Breast epithelium (tissue), 3 donors: ENCODE measurements around the gene GLIS1.

Source experiments
- POLR2A ChIP-seq: fragments of 450-650 bp; IDR thresholded peaks from one replicate; pipeline ENCODE4 v1.6.1; 2016; ENCODE audit warnings: antibody characterized with exemption, mild to moderate bottlenecking, moderate library complexity
- POLR2AphosphoS5 ChIP-seq, 3 donors: sonication (generic); formaldehyde crosslinking; IDR thresholded peaks; one replicate each; pipeline ENCODE4 v1.6.1; 2017; ENCODE audit warnings: antibody characterized with exemption in 3 of 3
- TF ChIP-seq, protein P1 (sequence below), 3 donors: fragments of 450-650 bp; IDR thresholded peaks; one replicate each; pipeline ENCODE4 v1.5.1; 2016 to 2017; ENCODE audit warnings: antibody characterized with exemption in 3 of 3, mild to moderate bottlenecking in 3 of 3, moderate library complexity in 3 of 3

DNA sequence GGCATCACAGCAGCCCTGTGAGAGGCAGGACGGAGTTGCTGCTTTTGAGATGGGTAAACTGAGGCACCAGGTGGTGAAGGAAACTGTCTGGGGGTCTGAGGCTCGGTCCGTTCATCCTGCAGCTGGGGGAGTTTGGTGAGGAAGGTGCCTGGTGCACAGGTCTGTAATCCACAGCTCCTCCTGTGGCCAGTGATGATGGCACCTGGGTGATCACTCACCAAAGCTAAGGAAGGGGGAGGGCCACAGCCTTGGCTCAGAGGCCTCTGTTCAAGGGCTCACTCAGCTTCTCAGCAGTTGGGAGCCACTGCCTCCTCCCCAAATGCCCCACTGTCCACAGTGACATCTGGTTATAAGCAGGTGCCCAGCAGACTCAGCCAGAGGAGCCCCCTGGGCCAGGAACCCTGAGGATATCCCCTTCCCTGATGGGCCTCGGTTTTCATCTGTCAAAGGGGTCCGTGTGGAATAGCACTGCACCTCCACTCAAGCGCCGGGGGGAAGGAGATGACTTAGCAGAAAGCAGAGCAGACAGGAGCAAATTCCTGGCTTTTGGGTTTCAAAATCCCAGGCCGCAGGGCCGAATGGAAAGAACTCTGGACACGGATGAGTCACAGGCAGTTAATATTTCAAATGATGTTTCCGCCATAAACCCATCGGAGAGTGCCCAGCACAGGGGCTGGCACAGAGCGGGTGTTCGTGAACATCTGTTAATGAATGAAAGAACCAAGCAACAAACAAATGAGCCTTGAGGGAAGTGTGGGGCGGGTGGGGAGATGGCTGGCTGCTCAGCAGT, 197.0 kb downstream of the GLIS1 start:
- TF ChIP-seq, protein P1, sequence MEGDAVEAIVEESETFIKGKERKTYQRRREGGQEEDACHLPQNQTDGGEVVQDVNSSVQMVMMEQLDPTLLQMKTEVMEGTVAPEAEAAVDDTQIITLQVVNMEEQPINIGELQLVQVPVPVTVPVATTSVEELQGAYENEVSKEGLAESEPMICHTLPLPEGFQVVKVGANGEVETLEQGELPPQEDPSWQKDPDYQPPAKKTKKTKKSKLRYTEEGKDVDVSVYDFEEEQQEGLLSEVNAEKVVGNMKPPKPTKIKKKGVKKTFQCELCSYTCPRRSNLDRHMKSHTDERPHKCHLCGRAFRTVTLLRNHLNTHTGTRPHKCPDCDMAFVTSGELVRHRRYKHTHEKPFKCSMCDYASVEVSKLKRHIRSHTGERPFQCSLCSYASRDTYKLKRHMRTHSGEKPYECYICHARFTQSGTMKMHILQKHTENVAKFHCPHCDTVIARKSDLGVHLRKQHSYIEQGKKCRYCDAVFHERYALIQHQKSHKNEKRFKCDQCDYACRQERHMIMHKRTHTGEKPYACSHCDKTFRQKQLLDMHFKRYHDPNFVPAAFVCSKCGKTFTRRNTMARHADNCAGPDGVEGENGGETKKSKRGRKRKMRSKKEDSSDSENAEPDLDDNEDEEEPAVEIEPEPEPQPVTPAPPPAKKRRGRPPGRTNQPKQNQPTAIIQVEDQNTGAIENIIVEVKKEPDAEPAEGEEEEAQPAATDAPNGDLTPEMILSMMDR (IDR thresholded peaks at IDR 0.05): no peak
- TF ChIP-seq POLR2A (no peak), POLR2AphosphoS5 (IDR thresholded peaks at IDR 0.05) (no peak)
